ENCODE measurements around the gene ICA1L. TPM values are rescaled to one million over a fixed set of nuclear protein-coding genes. Genes with fewer than 3 reads are reported as not detected.
"Not testable (repeated sequence)": the region's sequence is repeated elsewhere in the genome, so short reads cannot be mapped to it uniquely, and the experiment has no call there.

ICA1L gene
- polyA plus RNA-seq, 1 experiment, result 3.3 TPM

- DNase-seq (ENCODE audit: low read depth, low spot score), result no peak
- no peak overlapping the region for H3K27ac ChIP-seq (ENCODE audit: low read depth, low read length)
- H3K4me3 ChIP-seq (ENCODE audit: low read depth, low read length), result no peak overlapping the region
- CTCF ChIA-PET, result no interaction called here
- H3K27me3 ChIP-seq (ENCODE audit: control insufficient read depth, insufficient read depth, low read length), result no peaks in the 10 kb centered on the region
- TF ChIP-seq CTCF (IDR thresholded peaks at IDR 0.05; ENCODE audit: low read depth, low read length), result no peak
- no peaks in the 10 kb centered on the region for H3K9me3 ChIP-seq (ENCODE audit: control insufficient read depth, insufficient read depth, low read length)
- POLR2A ChIA-PET, result no interaction called here
These were observed 62.8 kb downstream of the ICA1L start for GRCh38 chr2:202808754-202809153.

GRCh38 chr2:202807431-202808138 lies 64.0 kb downstream of the ICA1L start:
- CTCF ChIA-PET; H3K9me3 ChIP-seq (ENCODE audit: control insufficient read depth, insufficient read depth, low read length); DNase-seq (ENCODE audit: low read depth, low spot score); POLR2A ChIA-PET; H3K27me3 ChIP-seq (ENCODE audit: control insufficient read depth, insufficient read depth, low read length); H3K4me3 ChIP-seq (ENCODE audit: low read depth, low read length); H3K27ac ChIP-seq (ENCODE audit: low read depth, low read length): not testable (repeated sequence)

- H3K27me3 ChIP-seq (ENCODE audit: control insufficient read depth, insufficient read depth, low read length); CTCF ChIA-PET; DNase-seq (ENCODE audit: low read depth, low spot score); POLR2A ChIA-PET; H3K9me3 ChIP-seq (ENCODE audit: control insufficient read depth, insufficient read depth, low read length); H3K27ac ChIP-seq (ENCODE audit: low read depth, low read length); H3K4me3 ChIP-seq (ENCODE audit: low read depth, low read length): not testable (repeated sequence)
These were observed 65.7 kb downstream of the ICA1L start for GRCh38 chr2:202805911-202806310.

- ChIA-PET POLR2A (no interaction called here), CTCF (no interaction called here)
- DNase-seq (ENCODE audit: low read depth, low spot score), result no peak
- no peak overlapping the region for H3K4me3 ChIP-seq (ENCODE audit: low read depth, low read length)
- TF ChIP-seq CTCF (IDR thresholded peaks at IDR 0.05; ENCODE audit: low read depth, low read length), result no peak
- H3K27ac ChIP-seq (ENCODE audit: low read depth, low read length), result no peak overlapping the region
- no peaks in the 10 kb centered on the region for H3K27me3 ChIP-seq (ENCODE audit: control insufficient read depth, insufficient read depth, low read length)
- H3K9me3 ChIP-seq (ENCODE audit: control insufficient read depth, insufficient read depth, low read length), result no peaks in the 10 kb centered on the region
These were observed 73.6 kb downstream of the ICA1L start for GRCh38 chr2:202797944-202798343.

- POLR2A ChIA-PET, result no interaction called here
- CTCF ChIA-PET, result no interaction called here
- TF ChIP-seq CTCF (IDR thresholded peaks at IDR 0.05; ENCODE audit: low read depth, low read length), result no peak
- no peak for DNase-seq (ENCODE audit: low read depth, low spot score)
- H3K9me3 ChIP-seq (ENCODE audit: control insufficient read depth, insufficient read depth, low read length), result no peaks in the 10 kb centered on the region
- no peak overlapping the region for H3K4me3 ChIP-seq (ENCODE audit: low read depth, low read length)
- H3K27me3 ChIP-seq (ENCODE audit: control insufficient read depth, insufficient read depth, low read length), result no peaks in the 10 kb centered on the region
- no peak overlapping the region for H3K27ac ChIP-seq (ENCODE audit: low read depth, low read length)
These were observed 80.9 kb downstream of the ICA1L start for GRCh38 chr2:202790676-202791075.

GRCh38 chr2:202786842-202787241 lies 84.7 kb downstream of the ICA1L start:
- CTCF ChIA-PET, result interaction anchor here (0.9 kb wide), 1 partner anchor 19 kb away, joined by 3 read pairs; no protein-coding TSS in a partner anchor
- Histone ChIP-seq H3K27ac (ENCODE audit: low read depth, low read length) (no peak overlapping the region), H3K9me3 (ENCODE audit: control insufficient read depth, insufficient read depth, low read length) (no peaks in the 10 kb centered on the region), H3K27me3 (ENCODE audit: control insufficient read depth, insufficient read depth, low read length) (no peaks in the 10 kb centered on the region), H3K4me3 (ENCODE audit: low read depth, low read length) (no peak overlapping the region)
- DNase-seq (ENCODE audit: low read depth, low spot score), result no peak
- no peak for TF ChIP-seq CTCF (IDR thresholded peaks at IDR 0.05; ENCODE audit: low read depth, low read length)
- POLR2A ChIA-PET, result no interaction called here
